Measurements from ENCODE around the gene PLA2G4B.

Gene PLA2G4B

DNA sequence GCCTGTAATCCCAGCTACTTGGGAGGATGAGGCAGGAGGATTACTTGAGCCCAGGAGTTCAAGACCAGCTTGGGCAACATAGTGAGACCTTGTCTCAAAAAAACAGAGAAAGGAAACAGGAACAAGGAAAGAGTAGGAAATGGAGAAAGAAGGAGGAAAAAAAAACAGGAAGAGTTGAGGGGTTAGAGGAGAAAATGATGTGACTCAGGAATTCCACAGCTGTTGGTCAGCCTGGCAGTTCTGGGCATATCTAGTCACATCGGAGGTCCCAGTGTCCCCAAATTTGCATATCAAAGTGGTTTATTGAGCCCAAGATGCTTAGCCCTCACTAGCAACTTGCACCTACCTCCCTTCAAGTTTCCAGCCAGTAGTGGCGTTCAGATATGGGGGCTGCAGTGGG, 29.5 kb upstream of the PLA2G4B start:
- no peak for DNase-seq

DNA sequence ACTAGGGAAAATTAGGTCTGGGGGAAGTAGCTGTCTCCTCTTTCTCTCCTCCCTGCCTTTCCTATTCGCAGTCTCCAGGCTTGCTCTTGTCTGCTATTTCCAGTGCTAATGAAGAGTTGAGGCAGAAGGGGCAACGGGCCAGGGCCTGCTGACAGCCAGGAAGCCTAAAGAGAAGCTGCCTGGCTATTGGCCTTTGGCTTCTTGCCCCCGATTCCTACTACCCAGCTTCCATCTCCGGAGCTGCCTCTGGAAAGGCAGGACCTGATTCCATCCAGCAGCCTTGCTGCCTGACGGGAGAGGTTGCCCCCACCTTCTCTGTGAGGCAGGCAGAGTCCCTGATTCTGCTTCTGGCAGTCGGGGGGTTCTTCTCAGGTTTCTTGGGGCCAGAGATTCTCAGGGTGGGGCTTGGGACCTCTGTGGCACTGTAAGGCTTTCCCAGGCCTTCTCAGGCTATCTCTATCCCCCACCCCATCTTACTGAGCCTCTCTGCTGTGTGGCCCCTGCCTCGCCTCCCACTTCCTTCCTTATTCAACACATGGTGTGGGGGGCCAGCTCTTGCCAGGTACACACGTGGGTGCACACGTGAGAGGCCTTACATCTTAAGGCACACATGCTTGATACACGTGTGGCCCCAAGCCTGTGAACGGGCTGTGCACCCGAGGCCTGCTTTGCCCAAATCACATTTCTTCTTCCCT, 29.0 kb upstream of the PLA2G4B start:
- no peak for DNase-seq

DNA sequence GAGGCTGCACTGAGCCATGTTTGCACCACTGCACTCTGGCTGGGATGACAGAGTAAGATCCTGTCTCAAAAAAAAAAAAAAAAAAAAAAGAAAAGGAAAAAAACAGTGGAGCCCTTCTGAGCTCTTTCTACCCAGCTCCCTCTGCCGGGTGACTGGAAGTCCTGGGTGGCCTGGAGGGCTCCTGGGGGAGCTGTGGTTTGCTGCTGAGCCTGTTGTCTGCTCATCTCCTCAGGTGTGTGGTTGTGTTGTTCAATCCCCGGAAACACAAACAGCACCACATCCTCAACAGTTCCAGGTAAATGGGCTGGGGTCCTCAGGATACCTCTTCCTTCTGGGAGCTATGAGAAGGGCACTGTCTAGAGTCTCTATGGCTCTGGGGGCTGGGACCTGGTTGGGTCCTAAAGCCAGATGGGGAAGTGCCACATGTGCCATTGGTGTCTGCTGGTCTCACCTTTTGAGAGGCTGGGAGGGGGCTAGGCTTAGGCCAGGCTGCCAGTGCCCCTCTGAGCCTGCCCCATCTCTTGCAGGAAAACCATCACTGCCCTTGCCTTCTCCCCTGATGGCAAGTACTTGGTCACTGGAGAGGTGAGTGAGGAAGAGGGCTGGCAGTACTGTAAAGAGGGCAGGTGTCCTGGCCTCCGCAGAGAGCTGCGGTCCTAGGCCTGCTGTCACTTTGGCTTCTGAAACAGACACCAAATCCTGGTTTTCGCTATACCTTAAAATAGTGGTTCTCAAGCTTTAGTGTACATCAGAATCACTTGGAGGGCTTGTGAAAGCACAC, 27.8 kb upstream of the PLA2G4B start:
- DNase-seq, result no peak

DNA sequence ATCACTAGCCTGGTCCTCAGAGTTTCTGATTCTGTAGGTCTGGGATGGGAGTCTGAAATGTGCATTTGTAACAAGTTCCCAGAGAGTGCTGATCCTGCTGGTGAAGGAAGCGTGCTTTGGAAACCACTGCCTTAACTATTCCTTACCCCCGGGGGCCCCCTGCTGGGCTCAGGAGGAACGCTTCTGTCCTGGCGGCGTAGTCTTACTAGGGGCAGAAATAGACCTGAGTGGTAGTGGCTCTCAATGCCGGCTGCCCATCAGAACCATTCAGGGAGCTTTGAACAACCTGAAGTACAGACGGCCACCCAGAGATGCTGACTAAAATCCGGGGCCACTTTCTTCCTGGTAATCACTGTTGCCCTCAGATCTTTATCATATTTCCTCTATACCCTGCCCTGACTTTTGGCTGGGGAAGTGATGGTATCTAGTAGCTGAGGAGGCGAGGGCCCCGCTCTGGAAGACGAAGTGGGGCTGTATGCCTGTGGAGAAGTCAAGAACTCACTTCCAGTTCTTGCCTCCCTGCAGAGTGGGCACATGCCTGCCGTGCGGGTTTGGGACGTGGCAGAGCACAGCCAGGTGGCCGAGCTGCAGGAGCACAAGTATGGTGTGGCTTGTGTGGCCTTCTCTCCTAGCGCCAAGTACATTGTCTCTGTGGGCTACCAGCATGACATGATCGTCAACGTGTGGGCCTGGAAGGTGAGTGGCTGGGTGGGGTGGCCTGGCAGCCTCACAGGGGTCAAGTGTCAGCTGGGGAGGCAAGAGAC, 27.0 kb upstream of the PLA2G4B start:
- DNase-seq, result peak; percentile 79

DNA sequence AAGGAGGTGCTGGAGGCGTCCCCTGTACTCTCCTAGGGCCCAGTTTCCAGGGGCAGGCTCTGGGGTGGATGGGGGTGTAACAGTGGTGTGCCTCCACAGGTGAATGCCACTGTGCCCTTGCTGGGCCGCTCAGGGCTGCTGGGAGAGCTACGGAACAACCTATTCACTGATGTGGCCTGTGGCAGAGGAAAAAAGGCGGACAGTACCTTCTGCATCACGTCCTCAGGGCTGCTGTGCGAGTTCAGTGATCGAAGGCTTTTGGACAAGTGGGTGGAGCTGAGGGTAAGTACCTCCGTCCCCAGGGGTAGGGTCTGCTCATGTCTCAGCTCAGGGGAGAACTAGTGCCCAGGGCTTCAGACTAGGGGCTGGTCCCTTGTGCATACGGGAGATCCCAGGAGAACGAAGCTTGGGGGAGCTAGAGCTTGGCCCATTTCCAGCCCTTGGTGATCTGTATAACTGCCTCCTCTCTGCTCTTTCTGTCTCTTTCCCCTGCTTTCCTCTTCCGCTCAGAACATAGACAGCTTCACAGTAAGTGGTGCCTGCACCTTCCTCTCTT, 25.7 kb upstream of the PLA2G4B start:
- DNase-seq, result no peak

DNA sequence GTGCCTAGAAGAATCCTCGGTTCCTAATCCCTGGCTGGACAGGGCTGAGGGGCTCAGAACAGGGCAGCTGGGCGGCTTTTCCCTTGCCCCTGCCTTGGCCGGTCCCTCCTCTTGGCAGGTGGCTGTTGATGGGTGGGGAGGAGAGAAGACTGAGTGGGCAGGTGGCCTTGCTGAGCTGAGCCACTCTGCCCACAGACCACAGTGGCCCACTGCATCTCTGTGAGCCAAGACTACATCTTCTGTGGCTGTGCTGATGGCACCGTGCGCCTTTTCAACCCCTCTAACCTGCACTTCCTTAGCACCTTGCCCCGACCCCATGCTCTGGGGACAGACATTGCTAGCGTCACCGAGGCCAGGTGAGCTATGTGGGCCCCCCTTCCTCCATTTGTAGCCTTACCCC, 25.2 kb upstream of the PLA2G4B start:
- no peak for DNase-seq

DNA sequence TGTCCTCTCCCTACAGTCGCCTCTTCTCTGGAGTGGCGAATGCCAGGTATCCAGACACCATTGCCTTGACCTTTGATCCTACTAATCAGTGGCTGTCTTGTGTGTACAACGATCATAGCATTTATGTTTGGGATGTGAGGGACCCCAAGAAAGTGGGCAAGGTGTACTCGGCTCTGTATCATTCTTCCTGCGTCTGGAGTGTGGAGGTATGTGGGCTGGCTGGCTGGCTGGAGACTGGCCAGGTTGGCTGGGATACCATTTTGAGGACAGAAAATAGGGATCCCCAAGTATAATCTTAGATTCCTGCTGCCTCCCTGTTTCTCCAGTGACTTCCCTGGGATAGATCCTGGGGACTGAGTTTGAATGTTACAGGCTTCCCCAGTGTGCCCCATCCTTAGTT, 24.1 kb upstream of the PLA2G4B start:
- DNase-seq, result no peak

DNA sequence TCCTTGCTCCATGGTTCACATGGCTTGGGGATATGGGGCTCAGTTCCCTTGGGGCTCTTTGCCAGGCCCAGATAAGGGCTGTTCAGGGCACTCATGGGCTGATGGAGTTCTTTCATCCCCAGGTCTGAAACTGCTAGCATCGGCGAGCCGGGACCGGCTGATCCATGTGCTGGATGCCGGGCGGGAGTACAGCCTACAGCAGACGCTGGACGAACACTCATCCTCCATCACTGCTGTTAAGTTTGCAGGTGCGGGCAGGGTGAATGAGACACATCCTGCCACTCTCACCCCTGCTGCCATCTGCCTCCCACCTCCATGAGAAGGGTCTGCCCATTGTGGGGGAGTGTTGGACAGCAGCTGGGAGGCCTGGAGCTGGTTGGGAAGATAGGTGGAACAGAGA, 21.9 kb upstream of the PLA2G4B start:
- DNase-seq, result no peak

DNA sequence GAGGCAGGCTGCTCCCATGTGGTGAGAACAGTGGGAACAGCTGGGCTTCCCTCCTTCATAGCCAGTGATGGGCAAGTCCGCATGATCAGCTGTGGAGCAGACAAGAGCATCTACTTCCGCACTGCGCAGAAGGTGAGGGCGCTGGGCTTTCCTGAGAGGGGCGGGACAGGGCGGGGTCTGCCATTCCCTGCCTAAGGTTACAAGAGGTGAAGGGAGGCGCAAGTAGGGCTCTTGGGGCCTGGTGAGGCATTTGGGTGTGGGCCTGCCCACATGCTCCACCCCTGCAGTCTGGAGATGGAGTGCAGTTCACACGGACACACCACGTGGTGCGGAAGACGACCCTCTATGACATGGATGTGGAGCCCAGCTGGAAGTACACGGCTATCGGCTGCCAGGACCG, 21.3 kb upstream of the PLA2G4B start:
- DNase-seq, result no peak

DNA sequence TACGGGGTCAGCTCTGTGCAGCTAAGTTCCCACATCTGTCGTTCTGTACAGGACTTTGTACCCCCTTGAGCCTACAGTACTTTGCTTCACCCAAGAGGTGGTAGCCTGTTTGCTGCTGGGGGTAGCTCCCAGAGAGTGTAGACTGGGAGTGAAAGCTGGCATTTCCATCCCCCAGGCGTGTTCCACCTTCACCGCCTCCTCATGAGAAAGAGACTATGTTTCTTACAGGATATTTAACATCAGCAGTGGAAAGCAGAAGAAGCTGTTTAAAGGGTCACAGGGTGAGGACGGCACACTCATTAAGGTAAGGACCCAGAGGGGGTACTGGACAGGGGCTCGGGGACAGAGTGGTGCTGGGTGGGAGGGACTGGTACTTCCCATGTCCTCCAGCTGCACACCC, 20.9 kb upstream of the PLA2G4B start:
- DNase-seq, result no peak

DNA sequence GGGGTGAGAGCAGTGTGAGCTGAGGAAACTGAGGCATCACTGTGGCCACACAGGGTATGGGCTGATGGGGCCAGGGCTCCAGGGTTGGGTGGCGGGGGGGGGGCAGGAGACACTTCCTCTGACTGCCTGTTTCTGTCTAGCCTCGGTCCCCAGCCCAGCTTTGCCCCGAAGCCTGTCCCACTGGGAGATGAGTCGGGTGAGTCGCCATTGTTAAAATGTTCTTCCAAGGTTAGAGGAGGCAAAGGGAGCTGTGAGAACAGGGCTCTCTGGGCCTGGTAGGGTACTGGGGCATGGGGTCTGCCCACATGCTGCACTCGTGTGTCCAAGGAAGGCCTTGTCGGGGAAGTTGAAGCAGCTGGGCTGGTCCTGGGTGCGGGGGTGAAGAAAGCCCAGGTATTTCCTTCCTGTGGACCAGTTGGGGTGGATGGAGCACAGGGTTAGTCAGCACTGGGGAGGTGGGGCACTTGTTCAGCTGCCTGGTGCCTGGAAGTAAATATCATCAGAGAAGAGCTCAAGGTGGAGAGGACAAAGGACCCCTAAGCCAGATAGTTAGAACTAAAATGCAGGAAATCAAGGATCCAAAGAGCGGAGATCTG, 19.1 kb upstream of the PLA2G4B start:
- no peak for DNase-seq

DNA sequence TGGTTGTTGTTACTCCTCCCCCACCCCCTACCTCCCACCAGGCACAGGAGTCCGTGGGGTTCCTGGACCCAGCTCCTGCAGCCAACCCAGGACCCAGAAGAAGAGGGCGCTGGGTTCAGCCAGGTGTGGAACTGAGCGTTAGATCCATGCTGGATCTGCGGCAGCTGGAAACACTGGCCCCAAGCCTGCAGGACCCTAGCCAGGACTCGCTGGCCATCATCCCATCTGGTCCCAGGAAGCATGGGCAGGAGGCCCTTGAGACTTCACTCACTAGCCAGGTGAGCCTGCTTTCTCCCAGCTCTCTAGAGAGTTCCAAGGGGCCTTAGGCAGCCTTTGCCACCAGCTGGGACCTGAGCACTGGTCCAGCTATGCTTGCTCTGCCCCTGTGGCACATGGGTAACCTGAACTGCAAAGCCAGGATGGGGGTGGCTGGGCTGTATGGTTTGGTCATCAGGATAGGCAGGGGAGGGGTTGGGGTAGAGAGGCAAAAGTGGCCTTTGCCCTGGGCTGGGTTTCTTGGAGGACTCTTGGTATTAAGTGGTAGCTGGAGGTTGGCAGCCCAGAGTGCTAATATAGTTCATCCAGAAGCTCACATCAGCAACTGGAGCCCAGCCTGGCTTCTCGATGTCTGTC, 17.7 kb upstream of the PLA2G4B start:
- DNase-seq, result no peak

DNA sequence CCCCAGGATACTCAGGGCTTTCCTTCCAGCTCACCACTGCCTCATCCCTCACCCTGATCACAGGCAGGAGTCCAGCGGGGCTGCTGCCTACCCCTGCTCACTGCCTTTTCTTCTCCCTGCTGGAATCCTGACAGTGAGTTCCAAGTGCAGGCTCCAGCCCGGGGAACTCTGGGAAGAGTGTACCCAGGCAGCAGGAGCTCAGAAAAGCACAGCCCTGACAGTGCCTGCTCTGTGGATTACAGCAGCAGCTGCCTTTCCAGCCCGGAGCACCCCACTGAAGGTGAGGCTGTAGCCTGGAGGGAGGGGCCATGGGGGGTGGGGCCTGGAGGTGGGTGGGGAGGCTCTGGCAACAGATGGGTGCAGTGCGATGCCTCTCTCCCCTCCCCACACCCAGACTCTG, 16.8 kb upstream of the PLA2G4B start:
- DNase-seq, result no peak

DNA sequence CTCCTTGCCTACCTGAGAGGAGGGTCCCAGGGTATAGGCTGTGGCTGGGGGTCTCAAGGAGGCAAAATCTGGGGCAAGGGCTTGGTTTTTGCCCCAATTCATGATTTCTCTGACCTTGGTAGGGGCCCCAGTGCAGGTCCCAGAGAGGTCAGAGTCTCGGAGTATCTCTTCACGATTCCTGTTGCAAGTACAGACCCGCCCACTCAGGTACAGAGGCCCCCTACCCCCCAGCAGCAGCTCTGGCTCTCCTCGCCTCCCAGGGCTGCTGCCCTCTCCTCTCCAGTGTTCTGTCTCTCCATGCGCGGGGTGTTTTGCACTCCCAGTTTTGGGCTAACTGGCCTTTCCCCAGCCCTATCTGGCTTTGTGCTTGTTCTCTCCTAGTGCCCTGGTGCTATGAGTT, 16.2 kb upstream of the PLA2G4B start:
- no peak for DNase-seq

DNA sequence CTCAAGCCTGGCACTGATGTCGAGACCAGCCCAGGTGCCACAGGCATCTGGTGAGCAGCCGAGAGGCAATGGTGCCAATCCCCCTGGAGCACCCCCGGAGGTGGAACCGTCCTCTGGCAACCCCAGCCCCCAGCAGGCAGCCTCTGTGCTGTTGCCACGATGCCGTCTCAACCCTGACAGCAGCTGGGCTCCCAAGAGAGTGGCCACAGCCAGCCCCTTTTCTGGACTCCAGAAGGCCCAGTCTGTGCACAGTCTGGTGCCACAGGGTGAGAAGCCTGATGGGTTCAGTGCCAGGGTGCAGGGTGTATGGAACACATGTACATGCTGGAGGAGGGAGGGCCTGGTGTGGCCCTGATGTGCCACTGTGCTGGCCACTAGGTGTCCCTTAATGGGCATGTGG, 15.7 kb upstream of the PLA2G4B start:
- DNase-seq, result no peak

DNA sequence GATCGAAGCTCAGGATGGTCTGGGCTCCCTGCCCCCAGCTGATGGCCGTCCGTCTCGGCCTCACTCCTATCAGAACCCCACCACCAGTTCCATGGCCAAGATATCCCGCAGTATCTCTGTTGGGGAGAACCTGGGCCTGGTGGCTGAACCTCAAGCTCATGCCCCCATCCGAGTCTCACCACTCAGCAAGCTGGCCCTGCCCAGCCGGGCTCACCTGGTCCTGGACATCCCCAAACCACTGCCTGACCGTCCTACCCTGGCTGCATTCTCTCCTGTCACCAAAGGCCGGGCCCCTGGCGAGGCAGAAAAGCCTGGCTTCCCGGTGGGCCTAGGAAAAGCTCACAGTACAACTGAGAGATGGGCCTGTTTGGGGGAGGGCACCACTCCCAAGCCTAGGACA, 15.1 kb upstream of the PLA2G4B start:
- no peak for DNase-seq

DNA sequence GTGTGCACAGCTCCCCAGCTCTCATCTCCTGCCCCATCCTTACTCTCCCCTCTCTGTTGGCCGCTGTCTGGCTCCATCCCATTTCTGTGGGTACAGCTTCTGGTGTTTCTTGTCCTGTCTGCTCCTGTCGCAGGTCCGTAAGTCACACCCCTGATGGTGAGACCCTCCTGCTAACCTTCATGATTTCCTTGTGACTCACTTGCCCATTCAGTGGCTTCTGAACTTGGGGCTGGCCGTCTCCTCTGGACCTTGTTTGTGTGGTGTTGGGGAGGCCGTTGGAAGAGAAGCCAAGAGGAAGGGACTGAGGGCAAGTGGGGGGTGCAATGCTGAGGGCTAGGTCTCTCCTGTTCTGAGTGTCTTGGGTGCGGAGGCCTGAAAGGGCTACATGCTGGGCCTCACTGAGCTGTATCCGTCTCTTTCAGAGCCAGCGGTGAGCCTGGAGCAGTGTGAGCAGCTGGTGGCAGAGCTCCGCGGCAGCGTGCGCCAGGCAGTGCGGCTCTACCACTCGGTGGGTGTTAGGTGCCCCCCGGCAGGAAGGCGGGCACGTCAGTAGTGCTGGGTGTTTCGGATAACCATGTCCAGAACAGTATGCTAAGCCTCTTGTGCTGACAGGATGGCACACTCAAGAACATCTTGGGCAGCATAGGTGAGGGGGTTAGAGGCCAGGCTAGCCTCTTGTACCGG, 14.4 kb upstream of the PLA2G4B start:
- DNase-seq, result no peak

DNA sequence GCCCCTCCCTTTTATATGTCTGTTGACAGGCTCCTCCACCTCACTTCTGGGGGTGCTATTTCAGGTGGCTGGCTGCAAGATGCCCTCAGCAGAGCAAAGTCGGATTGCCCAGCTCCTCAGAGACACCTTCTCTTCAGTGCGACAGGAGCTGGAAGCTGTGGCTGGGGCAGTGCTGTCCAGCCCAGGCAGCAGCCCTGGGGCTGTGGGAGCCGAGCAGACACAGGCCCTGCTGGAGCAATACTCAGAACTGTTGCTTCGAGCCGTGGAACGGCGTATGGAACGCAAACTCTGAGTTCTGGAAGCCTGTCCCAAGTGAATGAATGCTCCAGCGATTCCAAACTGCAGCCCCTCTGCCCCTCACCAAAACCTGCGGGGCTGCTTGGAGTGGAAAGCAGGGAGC, 13.5 kb upstream of the PLA2G4B start:
- no peak for DNase-seq

DNA sequence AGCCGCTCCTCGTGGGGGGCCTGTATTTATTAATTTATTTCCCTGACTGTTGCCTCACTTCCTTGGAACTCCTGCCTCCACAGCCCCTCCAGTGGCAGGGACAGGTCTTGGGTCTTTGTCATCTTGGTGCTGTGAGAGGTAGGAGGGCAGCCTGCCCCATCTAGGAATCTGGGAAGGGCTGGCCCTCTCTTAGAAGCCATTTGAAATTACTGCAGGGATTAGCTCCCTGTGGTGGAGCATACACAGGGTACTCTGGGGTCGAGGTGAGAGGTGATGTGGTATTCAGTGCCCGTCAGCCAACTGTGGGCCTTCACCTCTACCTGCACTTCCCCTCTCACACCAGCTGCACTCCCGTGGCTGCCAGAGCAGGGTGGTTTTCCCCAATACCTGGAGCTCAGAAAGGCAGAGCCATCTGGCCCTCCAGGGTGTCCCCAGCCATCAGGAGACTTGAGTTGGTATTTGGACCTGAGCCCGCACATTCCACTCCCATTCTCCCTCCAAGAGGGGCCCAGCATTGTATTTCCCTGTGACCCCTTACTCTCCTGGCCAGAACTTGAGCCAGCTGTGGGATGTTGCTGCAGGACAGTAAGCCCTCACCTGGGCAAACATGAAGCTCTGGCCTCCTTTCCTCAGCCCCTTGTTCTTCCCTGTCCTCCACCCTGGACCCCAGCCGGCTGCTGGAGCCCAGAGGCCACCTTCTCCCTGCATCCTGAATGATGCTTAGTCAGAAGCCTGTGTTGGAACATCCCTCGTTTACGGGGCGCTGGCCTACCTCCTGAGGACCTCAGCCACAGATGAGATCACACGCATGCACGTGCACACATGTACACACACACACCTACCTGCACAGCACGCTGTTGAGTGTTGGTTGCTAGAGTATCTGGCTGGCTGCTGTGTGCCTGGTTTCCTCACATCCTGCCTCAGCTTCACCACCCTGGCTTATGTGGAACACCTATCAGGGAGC, 12.8 kb upstream of the PLA2G4B start:
- no peak for DNase-seq

DNA sequence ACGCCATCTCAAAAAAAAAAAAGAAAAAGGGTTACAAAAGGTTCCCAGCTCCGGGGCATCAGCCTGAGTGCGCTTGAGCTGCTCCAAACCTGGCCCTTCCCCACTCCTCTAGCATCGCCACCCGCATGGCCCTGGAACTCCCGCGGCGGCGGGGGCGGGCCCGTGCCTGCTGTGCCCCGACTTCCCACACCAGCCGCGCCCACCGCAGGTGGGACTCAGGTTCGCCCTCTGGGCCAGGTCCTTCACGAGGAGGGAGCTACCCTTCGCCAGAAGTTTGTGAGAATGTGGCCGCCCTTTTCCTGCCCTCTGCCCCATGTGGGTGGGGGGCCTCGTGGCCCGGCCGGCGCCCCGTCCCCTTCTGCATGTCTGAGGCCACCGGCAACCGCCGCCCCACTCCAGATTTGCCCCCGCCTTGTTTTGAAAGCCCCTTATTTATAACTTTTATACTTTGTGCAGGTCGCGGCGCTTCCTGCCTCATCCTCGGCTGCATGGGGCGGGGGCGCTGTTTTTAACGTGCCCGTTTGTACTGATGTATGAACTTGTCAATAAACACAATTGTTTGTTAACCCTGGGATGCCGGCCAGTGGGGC, 11.3 kb upstream of the PLA2G4B start:
- peak; percentile 16 for DNase-seq
